Keratinocyte (primary cell): ENCODE data around the gene BBOF1. TPM values are rescaled to one million over a fixed set of nuclear protein-coding genes. Genes with fewer than 3 reads are reported as not detected.

Experiments
- DNase-seq: peaks from one replicate; pipeline ENCODE4 v3.0.0-alpha.2; 2011; ENCODE audit warnings: low read depth, missing footprints, low spot score
- FAIRE-seq: peaks from 2 replicates; lab custom pipeline; 2011; peaks lifted over from hg19 to GRCh38; lab: Jason Lieb, UNC
- H2AFZ ChIP-seq: 2 replicates; pipeline ENCODE4 v1.6.0; 2012; ENCODE audit warnings: low read length, control low read depth, inconsistent platforms; ENCODE audit not compliant: control insufficient read depth
- H3K27ac ChIP-seq: 2 replicates; pipeline ENCODE4 v1.5.1; 2011; ENCODE audit warnings: low read length; ENCODE audit not compliant: control insufficient read depth, insufficient read depth
- H3K27me3 ChIP-seq: 3 replicates; pipeline ENCODE4 v1.6.0; 2011; ENCODE audit warnings: low read length; ENCODE audit not compliant: control insufficient read depth, insufficient read depth; ENCODE audit errors: extremely low read depth
- H3K36me3 ChIP-seq, 2 experiments: 2 replicates in 1 of 2; 3 replicates in 1 of 2; pipeline ENCODE4 v1.5.1; 2011; ENCODE audit warnings: low read length in 2 of 2, mild to moderate bottlenecking in 1 of 2; ENCODE audit not compliant: control insufficient read depth in 2 of 2, insufficient read depth in 2 of 2; ENCODE audit errors: extremely low read depth in 1 of 2
- H3K4me1 ChIP-seq: 3 replicates; pipeline ENCODE4 v1.5.1; 2011; ENCODE audit warnings: low read length; ENCODE audit not compliant: control insufficient read depth, insufficient read depth; ENCODE audit errors: extremely low read depth
- H3K4me2 ChIP-seq: 3 replicates; pipeline ENCODE4 v1.6.0; 2011; ENCODE audit warnings: low read depth, low read length; ENCODE audit not compliant: control insufficient read depth, insufficient read depth; ENCODE audit errors: extremely low read depth
- H3K4me3 ChIP-seq, 3 experiments: fragments of 200-600 bp in 1 of 3; sonication (generic) in 1 of 3; 2 replicates in 2 of 3; 3 replicates in 1 of 3; pipeline ENCODE4 v1.5.1; 2011 to 2016; ENCODE audit warnings: low read length in 3 of 3, mild to moderate bottlenecking in 3 of 3, control low read depth in 2 of 3, inconsistent platforms in 1 of 3, low read depth in 1 of 3, mixed read lengths in 1 of 3, mixed run types in 1 of 3, moderate library complexity in 1 of 3; ENCODE audit not compliant: control insufficient read depth in 2 of 3, insufficient read depth in 2 of 3; ENCODE audit errors: extremely low read depth in 1 of 3
- H3K79me2 ChIP-seq: 2 replicates; pipeline ENCODE4 v1.6.0; 2012; ENCODE audit warnings: low read length; ENCODE audit not compliant: control insufficient read depth, insufficient read depth
- H3K9ac ChIP-seq: 3 replicates; pipeline ENCODE4 v1.6.0; 2011; ENCODE audit warnings: low read length; ENCODE audit not compliant: control insufficient read depth, insufficient read depth; ENCODE audit errors: extremely low read depth
- H3K9me1 ChIP-seq: 3 replicates; pipeline ENCODE4 v1.6.0; 2011; ENCODE audit warnings: low read length; ENCODE audit not compliant: control insufficient read depth, insufficient read depth; ENCODE audit errors: extremely low read depth
- H3K9me3 ChIP-seq: 2 replicates; pipeline ENCODE4 v1.5.1; 2012; ENCODE audit warnings: low read depth, low read length; ENCODE audit not compliant: control insufficient read depth
- H4K20me1 ChIP-seq: 3 replicates; pipeline ENCODE4 v1.6.0; 2011; ENCODE audit warnings: low read length; ENCODE audit not compliant: control insufficient read depth, insufficient read depth; ENCODE audit errors: extremely low read depth
- EZH2 ChIP-seq: IDR thresholded peaks from one replicate; pipeline ENCODE4 v1.6.1; 2012; ENCODE audit warnings: inconsistent platforms, mild to moderate bottlenecking, low read length, moderate library complexity
- dilution Hi-C: fragments of 300-500 bp; cut with MboI; formaldehyde crosslinking; loops from one replicate; pipeline ENCODE4 v1.7.0; 2020; ENCODE audit warnings: low sequenced_read_pairs; ENCODE audit not compliant: extremely low pct_ligation_motif_present
- polyA plus RNA-seq, 5 experiments: library from polyadenylated mRNA; depleted of rRNA in 3 of 5; stranded (reverse) in 3 of 5; stranded (forward) in 1 of 5; unstranded in 1 of 5; fragments of >200 nt; gene quantifications; 1 replicate in 1 of 5; 2 replicates in 3 of 5; 3 replicates in 1 of 5; pipeline versions ENCODE4 v1.2.1 to v1.2.3, GENCODE V29; 2011 to 2012; ENCODE audit warnings: missing spikeins in 2 of 5, low read depth in 1 of 5, low replicate concordance in 1 of 5
- TF ChIP-seq, protein P1 (sequence below), 3 experiments: IDR thresholded peaks in 1 of 3; conservative IDR thresholded peaks in 1 of 3; optimal IDR thresholded peaks in 1 of 3; 2 replicates in 2 of 3; 3 replicates in 1 of 3; pipeline versions ENCODE3 to v1.5.1; 2011; ENCODE audit warnings: low read length in 3 of 3, mild to moderate bottlenecking in 3 of 3, moderate library complexity in 2 of 3, control low read depth in 1 of 3, inconsistent platforms in 1 of 3; ENCODE audit not compliant: insufficient read depth in 2 of 3; ENCODE audit errors: extremely low read depth in 1 of 3

BBOF1 gene
- polyA plus RNA-seq, 1 donor (not counting 4 experiments of a cell fraction or from before 2014, with no cell fraction given), result 3.0 TPM

DNA sequence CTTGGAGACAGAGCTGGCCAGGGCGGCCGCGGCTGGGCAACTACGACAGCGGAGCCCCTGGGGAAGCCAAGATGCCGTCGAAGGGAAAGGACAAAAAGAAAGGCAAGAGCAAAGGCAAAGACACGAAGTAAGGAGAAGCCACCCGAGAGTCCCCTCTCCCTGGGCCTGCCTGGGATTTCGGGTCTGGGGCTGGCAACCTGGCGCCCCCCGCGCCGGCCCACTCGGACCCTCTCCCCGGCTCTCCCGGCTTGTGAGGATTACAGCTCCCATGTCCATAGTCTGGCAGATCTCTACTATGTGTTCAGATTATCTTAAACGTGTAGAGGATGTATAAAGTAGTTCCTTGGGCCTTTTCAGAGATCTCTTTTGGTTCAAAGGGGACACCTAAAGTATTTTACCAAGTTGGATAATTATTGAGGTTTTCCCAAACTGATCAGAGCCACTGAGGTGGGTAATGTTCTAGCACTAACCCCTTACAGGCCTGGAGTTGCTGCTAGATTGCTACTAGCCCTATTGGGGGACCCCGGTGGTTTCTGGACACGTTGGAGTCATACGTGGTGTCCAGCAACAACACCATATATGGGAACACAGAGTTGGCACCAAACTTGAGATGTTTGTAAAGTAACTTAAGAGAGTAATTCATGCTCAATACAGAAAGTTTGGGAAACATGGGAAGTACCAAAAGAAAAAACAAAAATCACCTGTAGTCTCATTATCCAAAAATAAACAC lies 424 bp downstream of the BBOF1 start:
- Histone ChIP-seq H3K4me3 (peak overlapping the region; percentile 68 to 80 (median 80)), H3K9me1 (no peaks in the 10 kb centered on the region), H3K9me3 (no peaks in the 10 kb centered on the region), H3K79me2 (no peaks in the 10 kb centered on the region), H3K27me3 (no peaks in the 10 kb centered on the region), H2AFZ (peak overlapping the region; percentile 78), H3K4me1 (peaks cover 9% of the 10 kb centered on the region), H3K9ac (peak overlapping the region; percentile 95), H4K20me1 (no peaks in the 10 kb centered on the region), H3K4me2 (peak overlapping the region; percentile 79), H3K27ac (peak overlapping the region; percentile 63), H3K36me3 (no peaks in the 10 kb centered on the region)
- dilution Hi-C loops, result no loop called here
- DNase-seq, result no peak
- no peak for FAIRE-seq
- TF ChIP-seq, protein P1, sequence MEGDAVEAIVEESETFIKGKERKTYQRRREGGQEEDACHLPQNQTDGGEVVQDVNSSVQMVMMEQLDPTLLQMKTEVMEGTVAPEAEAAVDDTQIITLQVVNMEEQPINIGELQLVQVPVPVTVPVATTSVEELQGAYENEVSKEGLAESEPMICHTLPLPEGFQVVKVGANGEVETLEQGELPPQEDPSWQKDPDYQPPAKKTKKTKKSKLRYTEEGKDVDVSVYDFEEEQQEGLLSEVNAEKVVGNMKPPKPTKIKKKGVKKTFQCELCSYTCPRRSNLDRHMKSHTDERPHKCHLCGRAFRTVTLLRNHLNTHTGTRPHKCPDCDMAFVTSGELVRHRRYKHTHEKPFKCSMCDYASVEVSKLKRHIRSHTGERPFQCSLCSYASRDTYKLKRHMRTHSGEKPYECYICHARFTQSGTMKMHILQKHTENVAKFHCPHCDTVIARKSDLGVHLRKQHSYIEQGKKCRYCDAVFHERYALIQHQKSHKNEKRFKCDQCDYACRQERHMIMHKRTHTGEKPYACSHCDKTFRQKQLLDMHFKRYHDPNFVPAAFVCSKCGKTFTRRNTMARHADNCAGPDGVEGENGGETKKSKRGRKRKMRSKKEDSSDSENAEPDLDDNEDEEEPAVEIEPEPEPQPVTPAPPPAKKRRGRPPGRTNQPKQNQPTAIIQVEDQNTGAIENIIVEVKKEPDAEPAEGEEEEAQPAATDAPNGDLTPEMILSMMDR (optimal IDR thresholded peaks at IDR 0.05 in 1 of 3, IDR thresholded peaks at IDR 0.05 in 1 of 3, conservative IDR thresholded peaks at IDR 0.05 in 1 of 3; ENCODE audit: extremely low read depth in 1 of 3, insufficient read depth in 2 of 3, low read length in 3 of 3), result no peak
- TF ChIP-seq EZH2, result no peak

DNA sequence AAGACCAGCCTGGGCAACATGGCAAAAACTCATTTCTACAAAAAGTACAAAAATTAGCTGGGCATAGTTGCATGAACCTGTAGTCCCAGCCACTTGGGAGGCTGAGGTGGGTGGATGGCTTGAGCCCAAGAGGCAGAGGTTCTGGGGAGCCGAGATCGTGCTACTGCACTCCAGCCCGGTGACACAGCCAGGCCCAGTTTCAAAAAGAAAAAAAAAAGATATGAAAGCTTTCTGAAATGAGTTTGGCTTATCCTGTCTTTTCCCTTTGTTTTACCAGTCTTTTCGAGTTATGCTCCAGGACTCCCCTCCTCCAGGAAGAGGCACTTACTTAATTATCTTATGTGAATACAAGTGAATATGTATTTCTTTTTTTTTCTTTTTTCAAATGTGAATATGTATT lies 3.2 kb downstream of the BBOF1 start:
- Histone ChIP-seq H3K36me3 (no peaks in the 10 kb centered on the region), H3K27me3 (no peaks in the 10 kb centered on the region), H3K4me1 (peaks cover 9% of the 10 kb centered on the region), H3K9ac (no peak overlapping the region), H3K9me3 (no peaks in the 10 kb centered on the region), H4K20me1 (no peaks in the 10 kb centered on the region), H3K27ac (no peak overlapping the region), H3K4me2 (no peak overlapping the region), H2AFZ (no peak overlapping the region), H3K4me3 (no peak overlapping the region), H3K79me2 (no peaks in the 10 kb centered on the region), H3K9me1 (no peaks in the 10 kb centered on the region)
- FAIRE-seq, result no peak
- TF ChIP-seq EZH2, result no peak
- TF ChIP-seq, protein P1 (optimal IDR thresholded peaks at IDR 0.05 in 1 of 3, IDR thresholded peaks at IDR 0.05 in 1 of 3, conservative IDR thresholded peaks at IDR 0.05 in 1 of 3; ENCODE audit: extremely low read depth in 1 of 3, insufficient read depth in 2 of 3, low read length in 3 of 3), result no peak
- dilution Hi-C loops, result no loop called here
- no peak for DNase-seq
